GM18520 (cell line): Measurements from ENCODE around the gene GABRD.
"Not testable (repeated sequence)": the region's sequence is repeated elsewhere in the genome, so short reads cannot be mapped to it uniquely, and the experiment has no call there.

Experiments
- ATAC-seq: cut with Tn5 transposase; IDR thresholded peaks from one replicate; pipeline ENCODE4 v1.9.1; 2021; ENCODE audit not compliant: unreplicated experiment

The GABRD gene, protein sequence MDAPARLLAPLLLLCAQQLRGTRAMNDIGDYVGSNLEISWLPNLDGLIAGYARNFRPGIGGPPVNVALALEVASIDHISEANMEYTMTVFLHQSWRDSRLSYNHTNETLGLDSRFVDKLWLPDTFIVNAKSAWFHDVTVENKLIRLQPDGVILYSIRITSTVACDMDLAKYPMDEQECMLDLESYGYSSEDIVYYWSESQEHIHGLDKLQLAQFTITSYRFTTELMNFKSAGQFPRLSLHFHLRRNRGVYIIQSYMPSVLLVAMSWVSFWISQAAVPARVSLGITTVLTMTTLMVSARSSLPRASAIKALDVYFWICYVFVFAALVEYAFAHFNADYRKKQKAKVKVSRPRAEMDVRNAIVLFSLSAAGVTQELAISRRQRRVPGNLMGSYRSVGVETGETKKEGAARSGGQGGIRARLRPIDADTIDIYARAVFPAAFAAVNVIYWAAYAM

DNA sequence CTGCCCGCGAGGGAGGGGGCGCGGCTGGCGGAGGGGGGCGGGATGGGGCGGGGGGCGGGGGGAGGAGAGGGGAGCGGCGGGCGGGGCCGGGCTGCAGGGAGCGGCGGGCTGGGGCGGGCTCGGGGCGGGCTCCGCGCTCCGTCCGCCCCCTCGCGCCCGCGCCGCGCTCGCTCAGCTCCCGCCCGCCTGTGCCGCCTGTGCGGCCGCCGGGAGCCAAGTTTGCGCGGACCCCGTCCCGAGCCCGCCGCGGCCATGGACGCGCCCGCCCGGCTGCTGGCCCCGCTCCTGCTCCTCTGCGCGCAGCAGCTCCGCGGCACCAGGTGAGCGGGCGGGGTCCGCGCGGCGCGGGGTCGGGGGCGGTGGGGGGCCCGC lies at the start of gene GABRD:
TSS of gene GABRD (plus strand) at position 174 of the 372 bp plus-strand sequence. CDS start at position 253, 79 bp downstream.
- ATAC-seq: no peak

DNA sequence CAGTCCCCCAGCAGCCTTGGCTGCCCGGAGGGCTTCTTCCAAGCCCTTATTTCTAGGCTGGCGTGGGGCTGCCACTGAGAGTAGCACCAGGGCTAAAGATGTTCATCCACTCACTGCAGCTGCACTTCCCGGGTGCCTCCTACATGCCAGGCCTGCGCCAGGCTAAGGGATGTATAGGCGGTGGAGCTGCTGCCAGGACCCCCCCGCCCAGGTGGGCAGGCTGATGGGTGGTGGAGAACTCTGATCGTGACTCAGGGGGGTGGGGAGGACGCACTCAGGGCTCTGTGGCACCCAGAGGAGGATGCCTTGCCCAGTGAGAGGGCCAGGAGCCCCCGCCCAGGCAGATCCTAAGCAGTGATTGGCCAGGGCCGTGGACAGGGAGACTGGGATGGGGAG lies 49.6 kb upstream of the GABRD start:
- ATAC-seq: no peak

DNA sequence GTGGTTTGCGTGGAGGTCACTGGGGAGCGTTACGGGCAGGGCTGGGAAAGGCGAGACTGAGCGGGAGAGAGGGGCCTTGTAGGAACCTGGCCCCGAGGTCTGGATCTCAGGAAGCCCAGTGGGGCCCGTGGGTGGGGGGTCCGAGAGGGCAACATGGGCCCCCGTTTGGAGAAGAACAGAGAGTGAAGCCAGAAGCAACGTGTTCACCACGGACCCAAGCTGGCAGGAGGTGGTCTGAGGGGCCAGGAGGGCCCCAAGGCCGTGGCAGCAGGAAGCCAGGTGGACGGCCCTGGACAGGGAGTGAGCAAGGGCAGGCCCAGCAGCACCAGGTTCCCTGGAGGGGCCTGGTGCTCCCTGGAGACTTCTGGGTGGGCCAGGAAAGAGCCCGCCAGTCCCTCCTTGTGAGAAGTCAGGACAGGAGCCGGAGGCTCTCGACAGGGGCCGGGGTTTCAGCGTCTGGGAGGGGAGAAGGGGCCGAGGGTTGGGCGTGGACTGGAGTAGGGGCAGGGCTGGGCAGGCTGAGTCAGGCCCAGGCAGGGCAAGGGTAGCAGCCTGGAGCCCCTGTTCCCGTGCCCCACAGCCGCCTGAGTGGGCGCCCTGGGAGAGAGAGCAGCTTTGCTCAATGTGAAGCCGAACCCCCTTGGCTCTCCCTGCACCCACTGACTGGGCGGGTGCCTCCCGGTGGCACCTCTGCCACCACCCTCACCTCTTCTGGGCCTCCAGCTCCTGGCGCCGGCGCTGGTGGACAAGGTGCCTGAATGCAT lies 49.0 kb upstream of the GABRD start:
- no peak for ATAC-seq

DNA sequence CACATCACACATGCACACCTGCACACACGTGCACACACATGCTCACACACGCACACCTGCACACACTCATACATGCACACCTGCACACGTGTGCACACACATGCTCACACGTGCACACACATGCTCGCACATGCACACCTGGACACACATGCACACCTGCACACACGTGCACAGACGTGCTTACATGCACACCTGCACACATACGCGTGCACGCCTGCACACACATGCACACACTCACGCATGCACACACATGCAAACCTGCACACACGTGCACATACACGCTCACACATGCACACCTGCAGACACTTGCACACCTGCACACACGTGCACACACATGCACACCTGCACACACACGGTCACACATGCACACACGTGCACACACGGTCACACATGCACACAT lies 48.1 kb upstream of the GABRD start:
- no peak for ATAC-seq

DNA sequence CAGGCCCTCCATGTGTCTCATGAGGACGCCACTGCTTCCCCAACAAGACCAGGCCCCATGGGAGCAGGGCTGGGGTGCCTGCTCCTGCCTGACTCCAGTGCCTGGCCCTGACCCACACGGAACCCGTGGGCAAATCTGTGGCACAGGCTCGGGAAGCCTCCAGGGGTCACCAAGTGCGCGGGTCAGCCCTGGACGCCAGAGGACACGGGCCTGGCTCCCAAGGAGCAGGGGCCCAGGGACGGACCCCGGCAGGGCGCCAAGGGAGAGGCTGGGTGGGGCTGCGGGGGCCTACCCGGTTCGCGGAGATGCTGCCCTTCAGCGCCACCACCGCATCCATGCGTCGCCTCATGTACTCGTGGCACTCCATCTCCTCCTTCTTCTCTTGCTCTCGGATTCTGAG lies 47.5 kb upstream of the GABRD start:
- ATAC-seq: no peak

DNA sequence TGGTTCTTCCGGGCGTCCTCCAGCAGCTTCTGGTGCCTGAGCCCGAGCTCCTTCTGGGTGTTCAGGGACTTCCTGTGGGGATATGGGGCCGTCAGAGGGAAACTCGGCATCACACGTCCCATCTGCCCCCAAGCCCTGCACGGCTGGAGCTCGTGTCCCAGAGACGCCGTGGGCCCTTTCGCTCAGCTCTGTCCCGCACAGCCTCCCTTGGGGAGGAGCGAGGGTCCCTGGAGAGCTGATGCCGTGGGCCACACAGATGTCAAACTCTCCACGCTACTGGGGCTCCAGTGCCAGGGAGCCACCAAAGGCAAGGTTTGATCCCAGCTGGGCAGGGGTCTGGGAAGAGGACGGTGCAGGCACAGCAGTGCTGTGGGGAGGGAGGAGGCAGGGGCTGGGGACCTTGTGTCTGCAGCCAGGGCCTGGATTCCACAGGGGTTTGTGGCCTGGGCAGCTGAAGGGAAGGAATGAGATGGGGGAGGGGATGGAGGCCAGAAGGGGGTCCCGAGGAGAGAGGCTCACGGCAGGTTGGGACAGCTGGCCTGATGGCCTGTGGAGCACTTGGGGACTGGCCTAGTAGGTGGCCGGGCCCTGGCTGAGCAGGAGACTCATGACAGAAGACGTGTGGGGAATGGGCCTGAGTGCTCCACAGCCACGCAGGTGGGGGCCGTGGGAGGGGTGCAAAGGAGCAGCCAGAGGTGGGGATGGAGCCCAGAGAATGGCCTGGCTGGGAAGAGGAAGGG lies 46.0 kb upstream of the GABRD start:
- no peak for ATAC-seq

DNA sequence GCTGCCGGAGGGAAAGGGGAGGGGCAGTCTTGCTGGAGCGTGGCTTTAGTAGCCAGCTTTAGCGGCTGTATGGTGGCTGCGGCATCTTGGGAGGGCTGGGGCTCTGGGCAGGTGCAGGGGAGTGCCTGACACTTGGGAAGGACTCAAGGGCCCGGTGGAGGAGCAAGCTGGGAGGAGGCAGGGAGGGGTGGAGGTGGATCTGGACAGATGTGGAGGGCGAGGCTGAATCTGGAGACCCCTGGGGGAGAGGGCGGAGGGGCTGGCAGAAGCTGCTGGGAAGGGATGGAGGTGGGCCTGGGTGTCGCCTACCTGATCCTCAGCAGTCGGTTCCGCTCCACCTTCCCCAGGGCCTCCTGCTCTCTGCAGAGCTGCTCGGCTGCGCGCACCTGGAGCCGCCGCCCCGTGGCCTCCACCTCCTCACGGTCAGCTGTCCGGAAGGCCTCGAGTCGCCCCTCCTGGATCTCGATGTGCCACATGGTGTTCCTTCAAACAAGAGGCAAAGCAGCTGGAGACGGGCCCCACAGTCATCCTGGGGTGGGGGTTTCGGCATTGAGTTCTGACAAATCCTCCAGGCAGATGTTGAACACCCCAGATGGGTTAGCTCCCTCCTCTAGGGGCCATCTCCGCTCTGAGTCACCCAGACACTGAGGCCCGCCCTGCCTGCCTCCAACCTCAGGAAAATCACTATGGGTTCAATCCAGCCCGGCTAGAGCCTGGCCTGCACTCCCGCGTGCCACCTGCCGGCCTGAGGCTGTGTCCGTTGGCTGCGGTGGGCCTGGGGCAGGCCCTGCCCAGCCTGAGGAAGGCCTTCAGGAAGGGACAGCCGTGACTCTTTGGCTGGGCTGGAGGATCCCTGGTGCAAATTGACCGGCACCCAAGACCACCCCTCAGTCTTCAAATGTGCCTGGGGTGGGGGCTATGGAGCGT lies 45.2 kb upstream of the GABRD start:
- no peak for ATAC-seq

DNA sequence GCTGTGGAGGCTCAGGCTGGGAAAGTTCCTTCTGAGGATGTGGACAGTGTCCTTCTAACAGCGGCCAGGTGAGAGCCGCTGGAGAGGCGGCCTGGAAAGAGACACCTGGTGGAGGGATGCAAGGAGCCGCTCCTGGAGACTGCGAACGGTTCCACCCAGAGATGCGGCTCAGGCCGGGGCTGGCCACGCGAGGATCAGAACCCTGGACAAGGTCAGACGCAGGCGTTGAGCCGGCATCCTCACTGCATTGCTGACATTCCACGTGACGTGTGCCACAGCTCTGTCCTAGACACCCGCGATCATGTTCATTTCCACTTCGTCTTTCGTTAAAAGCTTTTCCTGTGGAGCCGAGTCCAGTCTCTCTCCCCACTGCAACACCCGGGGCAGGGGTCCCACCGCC lies 44.3 kb upstream of the GABRD start:
- no peak for ATAC-seq

DNA sequence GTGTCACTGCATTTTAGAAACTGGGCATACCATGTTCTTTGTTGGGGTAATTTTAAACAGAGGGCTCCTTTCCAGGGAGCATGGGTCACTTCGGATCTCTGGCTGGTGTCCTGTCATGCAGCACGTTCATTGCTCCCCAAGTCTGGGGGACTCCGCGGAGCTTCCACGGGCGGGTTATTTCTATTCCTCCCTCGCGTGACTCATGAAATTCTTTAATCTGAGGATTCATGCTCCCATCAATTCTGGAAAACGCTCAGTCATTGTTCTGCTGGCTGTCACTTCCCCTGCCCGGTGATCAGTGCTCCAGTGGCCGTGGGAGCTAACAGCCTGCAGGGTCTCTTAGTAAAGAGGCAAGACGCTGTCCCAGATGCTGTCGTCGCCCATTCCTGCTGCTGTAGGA lies 43.6 kb upstream of the GABRD start:
- ATAC-seq: no peak

DNA sequence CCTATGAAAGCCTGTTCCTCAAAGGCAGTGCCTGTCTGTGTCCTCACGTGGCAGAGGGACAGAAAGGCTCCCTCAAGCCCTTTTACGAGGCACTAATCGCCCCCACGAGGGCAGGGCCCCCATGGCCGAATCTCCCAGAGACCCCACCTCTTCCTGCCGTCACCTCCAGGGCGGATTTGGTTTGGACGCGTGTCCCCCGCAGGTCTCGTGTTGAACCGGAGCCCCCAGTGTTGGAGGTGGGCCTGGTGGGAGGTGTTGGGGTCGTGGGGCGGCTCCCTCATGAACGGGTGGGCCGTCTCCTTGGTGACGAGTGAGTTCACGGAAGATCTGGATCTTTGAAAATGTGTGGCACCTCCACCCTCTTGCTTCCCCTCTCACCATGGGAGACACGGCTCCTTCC lies 43.1 kb upstream of the GABRD start:
- no peak for ATAC-seq

DNA sequence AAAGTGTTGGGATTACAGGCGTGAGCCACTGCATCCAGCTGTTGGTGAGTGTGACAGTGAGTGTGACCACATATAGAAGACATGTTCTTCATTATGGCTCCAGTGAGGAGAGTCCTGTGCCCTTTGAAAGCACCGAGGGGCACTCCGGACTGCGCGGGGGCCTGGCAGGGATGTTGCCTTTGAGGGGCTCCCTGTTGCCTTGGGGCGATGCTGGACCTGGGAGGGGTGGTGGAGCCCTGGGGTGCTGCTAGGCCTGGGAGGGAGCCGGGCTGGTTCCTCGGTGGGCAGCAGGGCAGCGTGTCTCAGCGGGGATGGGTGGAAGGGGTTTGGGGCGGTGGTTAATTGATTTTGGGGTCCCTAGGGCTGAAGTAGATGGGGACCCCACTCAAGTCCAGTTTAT lies 41.0 kb upstream of the GABRD start:
- ATAC-seq: no peak

DNA sequence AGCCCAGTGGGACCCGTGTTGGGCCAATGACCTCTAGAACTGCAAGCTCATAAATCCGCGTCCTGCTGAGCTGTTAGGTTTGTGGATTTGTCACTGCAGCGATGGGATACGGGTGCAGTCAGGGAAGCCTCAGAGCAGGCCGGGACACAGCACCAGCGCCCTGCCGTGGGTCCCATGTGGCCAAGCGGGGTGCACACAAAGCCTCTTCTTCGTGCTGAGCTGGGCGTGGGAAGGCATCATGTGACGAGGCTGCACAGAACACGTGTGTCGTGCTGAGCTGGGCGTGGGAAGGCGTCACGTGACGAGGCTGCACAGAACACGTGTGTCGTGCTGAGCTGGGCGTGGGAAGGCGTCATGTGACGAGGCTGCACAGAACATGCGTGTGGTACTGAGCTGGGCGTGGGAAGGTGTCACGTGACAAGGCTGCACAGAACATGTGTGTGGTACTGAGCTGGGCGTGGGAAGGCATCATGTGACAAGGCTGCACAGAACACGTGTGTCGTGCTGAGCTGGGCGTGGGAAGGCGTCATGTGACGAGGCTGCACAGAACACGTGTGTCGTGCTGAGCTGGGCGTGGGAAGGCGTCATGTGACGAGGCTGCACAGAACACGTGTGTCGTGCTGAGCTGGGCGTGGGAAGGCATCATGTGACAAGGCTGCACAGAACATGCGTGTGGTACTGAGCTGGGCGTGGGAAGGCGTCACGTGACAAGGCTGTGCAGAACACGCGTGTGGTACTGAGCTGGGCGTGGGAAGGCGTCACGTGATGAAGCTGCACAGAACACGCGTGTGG lies 40.3 kb upstream of the GABRD start:
- ATAC-seq: not testable (repeated sequence)

DNA sequence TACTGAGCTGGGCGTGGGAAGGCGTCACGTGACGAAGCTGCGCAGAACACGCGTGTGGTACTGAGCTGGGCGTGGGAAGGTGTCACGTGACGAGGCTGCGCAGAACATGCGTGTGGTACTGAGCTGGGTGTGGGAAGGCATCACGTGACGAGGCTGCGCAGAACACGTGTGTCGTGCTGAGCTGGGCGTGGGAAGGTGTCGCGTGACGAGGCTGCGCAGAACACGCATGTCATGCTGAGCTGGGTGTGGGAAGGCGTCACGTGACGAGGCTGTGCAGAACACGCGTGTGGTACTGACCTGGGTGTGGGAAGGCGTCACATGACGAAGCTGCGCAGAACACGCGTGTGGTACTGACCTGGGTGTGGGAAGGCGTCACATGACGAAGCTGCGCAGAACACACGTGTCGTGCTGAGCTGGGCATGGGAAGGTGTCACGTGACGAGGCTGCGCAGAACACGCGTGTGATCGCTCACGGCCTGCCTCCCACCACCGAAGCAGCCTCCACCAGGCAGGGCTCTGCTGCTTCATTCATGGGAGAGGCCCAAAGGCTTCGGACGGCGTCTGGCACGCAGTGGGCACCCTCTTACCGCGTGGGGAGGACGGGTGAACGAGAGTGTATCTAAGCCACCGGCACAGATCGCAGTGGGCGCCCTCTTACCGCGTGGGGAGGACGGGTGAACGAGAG lies 39.5 kb upstream of the GABRD start:
- ATAC-seq: no peak

DNA sequence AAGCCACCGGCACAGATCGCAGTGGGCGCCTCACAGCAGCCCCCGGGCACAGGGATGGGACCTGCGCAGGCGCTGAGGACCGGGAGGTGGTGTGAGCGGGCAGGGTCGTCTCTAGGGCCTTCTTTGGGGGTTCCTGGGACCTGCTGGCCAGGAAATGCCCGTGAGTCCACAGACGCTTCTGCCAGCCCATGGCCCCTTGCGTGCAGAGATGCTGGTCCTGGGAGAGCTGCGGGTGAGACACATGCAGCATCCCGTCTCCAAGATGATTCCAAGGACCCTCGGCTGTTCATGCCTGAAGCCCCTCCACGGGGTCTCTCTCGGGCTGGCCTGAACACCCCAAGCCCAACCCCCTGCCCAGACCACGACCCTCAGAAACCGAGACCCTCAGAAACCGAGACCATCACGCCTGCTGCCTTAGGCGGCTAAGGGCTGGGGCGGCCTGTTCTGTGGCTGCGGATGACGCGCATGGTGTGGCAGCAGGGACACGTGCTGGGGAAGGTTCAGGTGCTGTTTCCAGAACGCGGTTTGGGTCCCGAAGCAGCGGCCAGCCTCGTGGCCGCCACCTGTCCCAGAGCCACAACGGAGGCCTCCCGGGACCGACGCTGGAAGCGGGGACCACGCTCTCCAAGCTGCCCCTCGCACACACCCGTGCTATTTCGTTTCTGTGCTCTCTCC lies 38.5 kb upstream of the GABRD start:
- no peak for ATAC-seq

DNA sequence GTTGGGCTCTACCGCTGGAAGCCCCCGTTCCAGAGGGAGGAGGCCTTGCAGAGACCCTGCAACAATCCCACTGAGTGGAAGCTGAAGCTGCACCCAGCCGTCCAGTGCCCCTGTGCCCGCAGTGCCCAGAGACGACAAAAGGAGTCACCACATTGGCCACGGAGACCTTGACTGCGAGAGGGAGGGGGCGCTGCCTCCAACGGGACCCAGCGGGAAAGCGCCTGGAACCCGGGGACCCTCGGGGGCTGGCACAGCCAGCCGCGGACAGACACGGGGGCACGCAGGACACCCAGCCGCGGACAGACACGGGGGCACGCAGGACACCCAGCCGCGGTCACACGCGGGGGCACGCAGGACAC lies 38.0 kb upstream of the GABRD start:
- ATAC-seq: no peak

DNA sequence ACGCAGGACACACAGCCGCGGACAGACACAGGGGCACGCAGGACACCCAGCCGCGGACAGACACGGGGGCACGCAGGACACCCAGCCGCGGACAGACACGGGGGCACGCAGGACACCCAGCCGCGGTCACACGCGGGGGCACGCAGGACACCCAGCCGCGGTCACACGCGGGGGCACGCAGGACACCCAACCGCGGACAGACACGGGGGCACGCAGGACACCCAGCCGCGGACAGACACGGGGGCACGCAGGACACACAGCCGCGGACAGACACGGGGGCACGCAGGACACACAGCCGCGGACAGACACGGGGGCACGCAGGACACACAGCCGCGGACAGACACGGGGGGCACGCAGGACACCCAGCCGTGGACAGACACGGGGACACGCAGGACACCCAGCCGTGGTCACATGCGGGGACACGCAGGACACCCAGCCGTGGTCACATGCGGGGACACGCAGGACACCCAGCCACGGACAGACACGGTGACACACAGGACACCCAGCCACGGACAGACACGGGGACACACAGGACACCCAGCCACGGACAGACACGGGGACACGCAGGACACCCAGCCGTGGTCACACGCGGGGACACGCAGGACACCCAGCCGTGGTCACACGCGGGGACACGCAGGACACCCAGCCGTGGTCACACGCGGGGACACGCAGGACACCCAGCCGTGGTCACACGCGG lies 37.4 kb upstream of the GABRD start:
- ATAC-seq: not testable (repeated sequence)

DNA sequence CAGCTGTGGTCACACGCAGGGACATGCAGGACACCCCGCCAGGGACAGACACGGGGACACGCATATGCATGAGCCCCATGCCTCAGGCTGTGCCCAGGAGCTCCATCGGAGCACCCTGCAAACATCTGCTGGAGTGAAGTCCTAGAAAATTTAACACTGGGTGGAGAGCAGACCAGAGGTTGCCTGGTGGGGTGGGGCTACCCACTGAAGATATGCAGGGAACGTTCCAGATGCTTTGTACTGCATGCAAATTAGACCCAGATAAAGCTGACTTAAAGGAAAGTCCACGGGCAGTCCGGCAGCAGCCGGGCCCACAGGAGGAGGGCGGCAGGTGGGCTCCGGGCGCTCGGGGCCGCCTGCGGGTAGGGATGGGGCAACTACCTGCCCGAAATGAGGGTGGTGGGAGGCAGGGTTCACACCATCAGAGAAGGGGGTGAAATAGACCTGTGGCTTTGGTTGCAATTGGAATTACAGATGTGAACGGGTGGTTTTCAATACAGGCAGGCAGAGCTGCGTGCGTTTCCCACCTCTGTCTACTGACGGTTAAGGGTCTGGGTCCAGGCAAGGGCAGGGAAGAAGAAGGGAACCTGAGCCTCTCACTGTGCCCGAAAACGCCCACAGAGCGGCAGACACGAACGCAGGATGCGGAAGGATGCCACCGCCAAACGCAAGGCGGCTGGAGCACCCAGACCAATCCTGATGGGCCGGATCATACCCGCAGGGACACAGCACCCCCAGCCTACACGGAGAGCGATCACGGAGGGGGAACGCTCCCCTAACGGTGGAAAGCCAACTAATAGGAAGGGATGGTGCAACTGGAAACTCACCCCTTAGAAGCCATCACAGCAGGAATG lies 36.5 kb upstream of the GABRD start:
- ATAC-seq: no peak
